Esophagus muscularis mucosa (tissue), 4 donors: ENCODE measurements around the gene PROX1. TPM values are rescaled to one million over a fixed set of nuclear protein-coding genes. Genes with fewer than 3 reads are reported as not detected.

Experiments
- DNase-seq: peaks from one replicate; pipeline ENCODE4 v3.0.0-alpha.2; 2017; ENCODE audit errors: extremely low spot score
- H3K27ac ChIP-seq, 4 donors: fragments of 200-600 bp; sonication (generic); replicated peaks in 1 of 4; 1 replicate in 3 of 4; 2 replicates in 1 of 4; pipeline ENCODE4 v1.5.1; 2016 to 2019; ENCODE audit warnings: mild to moderate bottlenecking in 1 of 4
- H3K27me3 ChIP-seq, 4 donors: fragments of 200-600 bp; sonication (generic); one replicate each; pipeline versions ENCODE4 v1.5.1 to v1.6.0; 2016 to 2019
- H3K36me3 ChIP-seq, 4 donors: fragments of 200-600 bp; sonication (generic); one replicate each; pipeline ENCODE4 v1.5.1; 2016 to 2019
- H3K4me1 ChIP-seq, 4 donors: fragments of 200-600 bp; sonication (generic); one replicate each; pipeline ENCODE4 v1.5.1; 2016 to 2019
- H3K4me3 ChIP-seq, 4 donors: fragments of 200-600 bp; sonication (generic); 1 replicate in 2 of 4; 2 replicates in 2 of 4; pipeline ENCODE4 v1.5.1; 2016 to 2019; ENCODE audit warnings: mild to moderate bottlenecking in 4 of 4, moderate library complexity in 1 of 4
- H3K9me3 ChIP-seq, 4 donors: fragments of 200-600 bp; sonication (generic); 1 replicate in 3 of 4; 2 replicates in 1 of 4; pipeline ENCODE4 v1.5.1; 2016 to 2019
- CTCF ChIP-seq, 3 experiments: fragments of 200-600 bp in 2 of 3; fragments of 450-650 bp in 1 of 3; sonication (generic) in 2 of 3; IDR thresholded peaks; one replicate each; pipeline ENCODE4 v1.5.1; 2017 to 2019; ENCODE audit warnings: antibody characterized with exemption in 3 of 3, mild to moderate bottlenecking in 2 of 3, moderate library complexity in 1 of 3
- EP300 ChIP-seq: sonication (generic); formaldehyde crosslinking; IDR thresholded peaks from one replicate; pipeline ENCODE4 v1.6.1; 2017; ENCODE audit warnings: antibody characterized with exemption
- POLR2A ChIP-seq: fragments of 450-650 bp; IDR thresholded peaks from one replicate; pipeline ENCODE4 v1.6.1; 2017; ENCODE audit warnings: antibody characterized with exemption, moderate library complexity, mild to moderate bottlenecking, low read depth
- POLR2AphosphoS5 ChIP-seq, 2 donors: sonication (generic); formaldehyde crosslinking; IDR thresholded peaks; one replicate each; pipeline ENCODE4 v1.6.1; 2017; ENCODE audit warnings: antibody characterized with exemption in 2 of 2
- WGBS: methylation state at CpG from one replicate; pipeline ENCODE4 v1.1.5; 2018; 5-methylcytosine and 5-hydroxymethylcytosine counted together
- intact Hi-C: fragments of 100-400 bp; cut with DNase I; formaldehyde crosslinking; loops from one replicate; pipeline ENCODE4 v1.15.1; 2023
- total RNA-seq, 4 donors: library from RNA; depleted of rRNA; stranded (reverse); fragments of >200 nt; gene quantifications; one replicate each; pipeline versions ENCODE4 v1.1.0 to v1.2.1, GENCODE V29; 2016

Gene PROX1
- total RNA-seq, 4 donors from 2014 or later = 2.0 to 5.3 (median 2.5) TPM

GRCh38 chr1:213947200-213947801 is 40.5 kb upstream of the PROX1 start:
- intact Hi-C loops = no loop called here
- Histone ChIP-seq H3K4me1 (no peaks in the 10 kb centered on the region), H3K36me3 (no peaks in the 10 kb centered on the region), H3K9me3 (no peaks in the 10 kb centered on the region), H3K27me3 (peaks cover 0 to 5% (median 0%) of the 10 kb centered on the region in 4 donors), H3K4me3 (no peak overlapping the region), H3K27ac (no peak overlapping the region)
- 53% methylated on average over 6 of the region's 6 CpGs for WGBS
- TF ChIP-seq EP300 = no peak
- TF ChIP-seq POLR2A = no peak
- no peak for TF ChIP-seq CTCF (IDR thresholded peaks at IDR 0.05)
- TF ChIP-seq POLR2AphosphoS5 (IDR thresholded peaks at IDR 0.05) = no peak
- no peak for DNase-seq

GRCh38 chr1:213951876-213952275 is 35.9 kb upstream of the PROX1 start:
- no peak overlapping the region for H3K27ac ChIP-seq
- intact Hi-C loops = loop anchor here (10.0 kb wide), 1 partner anchor 173 kb away; no protein-coding TSS in a partner anchor

GRCh38 chr1:213953806-213954205 is 34.0 kb upstream of the PROX1 start:
- no peaks in the 10 kb centered on the region for H3K36me3 ChIP-seq
- H3K4me1 ChIP-seq = no peaks in the 10 kb centered on the region
- H3K9me3 ChIP-seq = no peaks in the 10 kb centered on the region
- no peaks in the 10 kb centered on the region for H3K27me3 ChIP-seq
- H3K27ac ChIP-seq = no peak overlapping the region
- TF ChIP-seq POLR2AphosphoS5 (IDR thresholded peaks at IDR 0.05) = no peak
- no peak for TF ChIP-seq POLR2A
- TF ChIP-seq CTCF (IDR thresholded peaks at IDR 0.05) = no peak
- TF ChIP-seq EP300 = no peak
- intact Hi-C loops = loop anchor here (10.0 kb wide), 1 partner anchor 171 kb away; no protein-coding TSS in a partner anchor
- DNase-seq = no peak
- 68% methylated on average over 8 of the region's 8 CpGs for WGBS
- no peak overlapping the region for H3K4me3 ChIP-seq

More at GRCh38 chr1:213951876-213952275, 35.9 kb upstream of the PROX1 start:
- H3K4me3 ChIP-seq = no peak overlapping the region
- no peak for DNase-seq
- no peaks in the 10 kb centered on the region for H3K4me1 ChIP-seq
- H3K9me3 ChIP-seq = no peaks in the 10 kb centered on the region
- H3K36me3 ChIP-seq = no peaks in the 10 kb centered on the region
- 63% methylated on average over 5 of the region's 5 CpGs for WGBS
- no peak for TF ChIP-seq POLR2A
- no peak for TF ChIP-seq POLR2AphosphoS5 (IDR thresholded peaks at IDR 0.05)
- no peak for TF ChIP-seq EP300
- no peak for TF ChIP-seq CTCF (IDR thresholded peaks at IDR 0.05)
- H3K27me3 ChIP-seq = no peaks in the 10 kb centered on the region

- Histone ChIP-seq H3K27me3 (no peaks in the 10 kb centered on the region), H3K27ac (no peak overlapping the region), H3K4me1 (no peaks in the 10 kb centered on the region), H3K9me3 (no peaks in the 10 kb centered on the region), H3K4me3 (no peak overlapping the region), H3K36me3 (no peaks in the 10 kb centered on the region)
- DNase-seq = no peak
- no peak for TF ChIP-seq EP300
- no peak for TF ChIP-seq POLR2AphosphoS5 (IDR thresholded peaks at IDR 0.05)
- no peak for TF ChIP-seq POLR2A
- TF ChIP-seq CTCF (IDR thresholded peaks at IDR 0.05) = no peak
- 81% methylated on average over 8 of the region's 8 CpGs for WGBS
- intact Hi-C loops = loop anchor here (10.0 kb wide), 1 partner anchor 168 kb away; no protein-coding TSS in a partner anchor
Observed at GRCh38 chr1:213956295-213956770, 31.4 kb upstream of the PROX1 start.
